Cardiac muscle cell (in vitro differentiated cells and primary cell): Measurements from ENCODE around the gene GHR. TPM values are rescaled to one million over a fixed set of nuclear protein-coding genes. Genes with fewer than 3 reads are reported as not detected.

Source experiments
- DNase-seq, 2 donors: peaks; one replicate each; pipeline versions ENCODE4 v3.0.0 to v3.0.0-alpha.2; 2010 to 2017; ENCODE audit warnings: low read depth in 1 of 2, low spot score in 1 of 2
- H3K27ac ChIP-seq: fragments of 200-600 bp; sonication (generic); 2 replicates; pipeline ENCODE4 v1.5.1; 2016
- H3K27me3 ChIP-seq: fragments of 200-600 bp; sonication (generic); 2 replicates; pipeline ENCODE4 v1.6.0; 2016; ENCODE audit warnings: control low read depth
- H3K36me3 ChIP-seq: fragments of 200-600 bp; sonication (generic); 2 replicates; pipeline ENCODE4 v1.5.1; 2016; ENCODE audit warnings: control low read depth
- H3K4me1 ChIP-seq: fragments of 200-600 bp; sonication (generic); 2 replicates; pipeline ENCODE4 v1.8.1; 2017; ENCODE audit warnings: low read depth, mild to moderate bottlenecking, mixed run types
- H3K4me3 ChIP-seq: fragments of 200-600 bp; sonication (generic); 2 replicates; pipeline ENCODE4 v1.5.1; 2016; ENCODE audit warnings: mild to moderate bottlenecking
- H3K9me3 ChIP-seq: fragments of 200-600 bp; sonication (generic); 2 replicates; pipeline ENCODE4 v1.5.1; 2017; ENCODE audit warnings: low read depth, mild to moderate bottlenecking, control low read depth
- polyA plus RNA-seq: library from polyadenylated mRNA; unstranded; fragments of >200 nt; fragmentation: Nextera tagmentation; extraction: Ambion mirVana; gene quantifications from 2 replicates; pipeline ENCODE4 v1.2.1, GENCODE V29; 2016
- total RNA-seq: library from RNA; depleted of rRNA; stranded (reverse); fragments of >200 nt; gene quantifications from 2 replicates; pipeline ENCODE4 v1.2.3, GENCODE V29; 2016
- TF ChIP-seq, protein P1 (sequence below): IDR thresholded peaks from 2 replicates; pipeline ENCODE4 v1.5.1; 2012; ENCODE audit warnings: low read depth, mild to moderate bottlenecking, low read length

Gene GHR
- total and polyA plus RNA-seq, 2 experiments from 2014 or later, result 2.9 to 3.9 TPM

- TF ChIP-seq, protein P1, sequence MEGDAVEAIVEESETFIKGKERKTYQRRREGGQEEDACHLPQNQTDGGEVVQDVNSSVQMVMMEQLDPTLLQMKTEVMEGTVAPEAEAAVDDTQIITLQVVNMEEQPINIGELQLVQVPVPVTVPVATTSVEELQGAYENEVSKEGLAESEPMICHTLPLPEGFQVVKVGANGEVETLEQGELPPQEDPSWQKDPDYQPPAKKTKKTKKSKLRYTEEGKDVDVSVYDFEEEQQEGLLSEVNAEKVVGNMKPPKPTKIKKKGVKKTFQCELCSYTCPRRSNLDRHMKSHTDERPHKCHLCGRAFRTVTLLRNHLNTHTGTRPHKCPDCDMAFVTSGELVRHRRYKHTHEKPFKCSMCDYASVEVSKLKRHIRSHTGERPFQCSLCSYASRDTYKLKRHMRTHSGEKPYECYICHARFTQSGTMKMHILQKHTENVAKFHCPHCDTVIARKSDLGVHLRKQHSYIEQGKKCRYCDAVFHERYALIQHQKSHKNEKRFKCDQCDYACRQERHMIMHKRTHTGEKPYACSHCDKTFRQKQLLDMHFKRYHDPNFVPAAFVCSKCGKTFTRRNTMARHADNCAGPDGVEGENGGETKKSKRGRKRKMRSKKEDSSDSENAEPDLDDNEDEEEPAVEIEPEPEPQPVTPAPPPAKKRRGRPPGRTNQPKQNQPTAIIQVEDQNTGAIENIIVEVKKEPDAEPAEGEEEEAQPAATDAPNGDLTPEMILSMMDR, result no peak
- DNase-seq, result peak; percentile 40
- no peak overlapping the region for H3K27ac ChIP-seq
- peaks cover 6% of the 10 kb centered on the region for H3K4me1 ChIP-seq
- no peaks in the 10 kb centered on the region for H3K27me3 ChIP-seq
- no peaks in the 10 kb centered on the region for H3K9me3 ChIP-seq
- H3K4me3 ChIP-seq, result no peak overlapping the region
- no peaks in the 10 kb centered on the region for H3K36me3 ChIP-seq
Measured at GRCh38 chr5:42495914-42496313, 72.7 kb downstream of the GHR start.

GRCh38 chr5:42496397-42497156 is 73.3 kb downstream of the GHR start:
- Histone ChIP-seq H3K9me3 (no peaks in the 10 kb centered on the region), H3K27ac (no peak overlapping the region), H3K4me3 (no peak overlapping the region), H3K4me1 (peaks cover 6% of the 10 kb centered on the region), H3K36me3 (no peaks in the 10 kb centered on the region), H3K27me3 (no peaks in the 10 kb centered on the region)
- DNase-seq, result no peak
- TF ChIP-seq, protein P1, result no peak

DNA sequence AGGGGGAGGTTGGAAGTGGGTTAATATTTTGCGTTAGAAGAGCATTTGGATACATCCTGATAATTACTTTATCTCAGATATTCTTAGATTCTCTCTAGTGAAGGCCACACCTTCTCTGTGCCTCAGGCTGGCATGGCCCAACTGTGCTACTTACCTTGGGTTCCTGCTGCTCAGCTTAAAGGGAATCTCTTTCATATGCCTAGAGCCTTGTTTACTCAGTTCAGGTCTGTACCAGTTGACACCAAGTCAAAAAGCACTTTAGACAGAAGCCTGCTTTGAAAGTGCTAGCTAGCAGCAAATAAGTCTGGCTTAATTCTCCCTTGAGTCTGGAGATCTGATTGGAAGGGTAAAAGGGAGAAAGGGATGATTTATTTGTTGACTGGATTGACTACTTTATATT is 74.8 kb downstream of the GHR start:
- no peaks in the 10 kb centered on the region for H3K9me3 ChIP-seq
- TF ChIP-seq, protein P1, result no peak
- DNase-seq, result no peak
- no peaks in the 10 kb centered on the region for H3K36me3 ChIP-seq
- H3K27me3 ChIP-seq, result no peaks in the 10 kb centered on the region
- H3K4me3 ChIP-seq, result no peak overlapping the region
- no peak overlapping the region for H3K27ac ChIP-seq
- peaks cover 6% of the 10 kb centered on the region for H3K4me1 ChIP-seq

GRCh38 chr5:42499016-42499415 is 75.8 kb downstream of the GHR start:
- H3K27me3 ChIP-seq, result no peaks in the 10 kb centered on the region
- peaks cover 6% of the 10 kb centered on the region for H3K4me1 ChIP-seq
- DNase-seq, result no peak
- H3K4me3 ChIP-seq, result no peak overlapping the region
- TF ChIP-seq, protein P1, result no peak
- no peak overlapping the region for H3K27ac ChIP-seq
- no peaks in the 10 kb centered on the region for H3K36me3 ChIP-seq
- H3K9me3 ChIP-seq, result no peaks in the 10 kb centered on the region

DNA sequence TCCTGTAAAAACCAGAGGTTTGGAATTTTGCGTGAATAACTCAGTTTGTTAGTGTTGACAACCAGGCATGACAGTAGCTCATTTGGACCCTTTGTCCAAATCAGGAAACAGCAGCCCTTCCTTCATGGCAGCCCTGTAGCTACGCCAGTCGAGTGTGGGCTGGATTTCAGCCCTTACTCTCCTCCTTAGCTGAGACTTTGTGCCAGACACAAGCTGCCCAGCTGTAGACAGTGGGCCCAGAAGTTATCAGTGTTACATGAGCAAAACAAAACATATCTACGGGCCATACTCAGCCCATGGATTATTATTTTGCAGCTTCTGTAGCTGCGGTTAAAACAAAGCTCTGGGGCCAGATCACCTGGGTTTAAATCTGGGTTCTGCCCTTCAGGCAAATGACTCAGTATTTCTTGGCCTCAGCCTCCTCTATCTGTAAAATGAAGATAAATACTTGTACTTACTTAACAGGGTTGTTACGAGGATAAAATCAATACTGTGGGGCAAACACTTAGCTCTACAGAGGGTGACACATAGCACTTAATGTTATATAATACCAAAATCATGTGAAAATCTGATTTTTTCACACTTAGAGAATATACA is 76.9 kb downstream of the GHR start:
- H3K4me3 ChIP-seq, result no peak overlapping the region
- no peak for DNase-seq

More for the DNA sequence above, 76.9 kb downstream of the GHR start:
- H3K36me3 ChIP-seq, result no peaks in the 10 kb centered on the region
- H3K4me1 ChIP-seq, result peaks cover 6% of the 10 kb centered on the region
- H3K9me3 ChIP-seq, result no peaks in the 10 kb centered on the region
- TF ChIP-seq, protein P1, result no peak
- H3K27me3 ChIP-seq, result no peaks in the 10 kb centered on the region
- H3K27ac ChIP-seq, result no peak overlapping the region
